HK-2 (cell line): ENCODE results near the gene MIB2.
"Not testable (repeated sequence)": the region's sequence is repeated elsewhere in the genome, so short reads cannot be mapped to it uniquely, and the experiment has no call there.

ENCODE experiments used
- DNase-seq: peaks from one replicate; pipeline ENCODE4 v3.0.0-alpha.2; 2018; ENCODE audit not compliant: unreplicated experiment

MIB2 gene

DNA sequence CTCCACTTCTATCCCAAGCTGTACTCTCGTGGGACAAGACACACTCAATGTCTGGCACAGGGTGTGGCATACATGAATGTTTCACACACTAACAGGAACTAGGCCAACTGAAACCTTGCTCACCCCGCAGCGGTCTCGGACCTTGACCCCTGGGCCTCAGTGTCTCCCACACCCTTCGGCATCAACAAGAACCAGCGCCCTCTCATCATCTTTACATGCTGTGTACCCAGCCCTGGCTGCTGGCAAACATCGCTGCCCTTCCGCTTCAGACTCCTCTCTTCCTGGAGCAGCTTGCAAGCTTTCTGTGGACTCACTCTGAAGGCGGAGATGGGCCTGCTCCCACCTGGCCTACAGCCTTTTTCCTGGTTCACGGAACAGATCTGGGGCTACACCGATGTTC is 33.0 kb downstream of the MIB2 start:
- DNase-seq, result not testable (repeated sequence)

DNA sequence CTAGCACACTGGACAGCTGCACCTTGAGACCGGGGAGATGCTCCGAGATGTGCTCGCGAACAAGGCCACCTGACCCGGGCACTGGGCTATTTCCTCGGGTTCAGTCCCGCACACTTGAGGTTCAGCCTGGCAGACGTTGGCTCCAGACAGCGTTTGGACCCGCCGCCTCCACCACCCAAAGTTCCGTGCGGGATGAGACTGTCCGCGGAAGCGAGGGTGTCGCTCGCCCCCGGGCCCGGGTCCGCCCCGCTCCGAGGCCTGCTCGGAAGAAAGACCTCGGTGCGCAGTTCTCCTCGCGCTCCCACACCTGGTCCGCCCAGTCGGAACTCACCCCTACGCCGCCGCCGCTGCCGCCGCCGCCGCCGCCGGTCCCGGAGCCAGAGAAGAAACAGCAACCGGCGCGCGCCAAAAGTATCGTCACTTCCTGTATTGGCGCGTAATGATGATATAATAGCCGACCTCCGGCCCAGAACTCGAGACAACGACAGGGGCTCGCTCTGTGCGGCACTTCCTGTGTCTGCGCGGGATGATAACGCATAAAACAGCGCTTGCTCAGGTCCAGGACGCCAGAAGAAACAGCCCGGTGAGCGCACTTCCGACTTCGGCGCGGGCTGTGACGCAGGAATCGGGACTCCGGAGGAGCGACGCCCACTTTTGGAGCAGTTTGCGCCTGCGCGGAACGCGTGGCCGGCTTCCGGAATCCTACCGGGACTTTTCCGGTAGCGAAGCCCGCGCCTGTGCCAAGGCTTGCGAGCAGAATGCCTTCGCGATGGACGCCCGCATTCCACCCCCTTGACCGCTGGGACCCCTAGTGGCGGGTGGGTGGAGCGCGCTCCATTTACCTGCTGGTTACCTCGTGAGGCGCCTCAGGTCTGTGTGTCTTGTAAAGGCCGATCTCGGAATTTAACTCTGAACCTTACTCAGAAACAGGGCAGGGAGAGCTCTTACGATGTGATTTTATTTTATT is 43.6 kb downstream of the MIB2 start, which contains the start of gene CDK11B:
CDK11B (minus strand) TSS at position 422 of the 967 bp plus-strand sequence. CDS start 1,519 bp downstream, outside the sequence.
- peak; percentile 95 for DNase-seq

DNA sequence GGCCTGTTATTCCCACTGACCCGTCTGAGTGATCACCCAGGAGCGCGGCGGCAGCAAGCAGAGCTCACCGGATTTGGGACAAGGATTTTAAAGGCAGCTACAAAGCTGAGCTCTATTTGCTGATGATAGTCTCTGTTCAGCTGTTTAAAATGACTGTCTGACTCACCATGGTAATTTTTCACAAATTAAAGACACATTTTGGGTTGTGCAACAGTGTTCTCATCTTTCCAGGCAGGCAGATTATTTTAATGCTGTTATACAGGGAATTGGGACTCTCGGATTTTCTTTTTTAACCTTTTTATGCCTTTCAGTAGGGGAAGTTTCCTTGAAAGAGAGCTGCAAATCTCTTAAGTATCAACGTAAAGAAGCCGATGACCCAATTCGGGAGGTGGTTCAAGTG is 47.1 kb downstream of the MIB2 start:
- not testable (repeated sequence) for DNase-seq

DNA sequence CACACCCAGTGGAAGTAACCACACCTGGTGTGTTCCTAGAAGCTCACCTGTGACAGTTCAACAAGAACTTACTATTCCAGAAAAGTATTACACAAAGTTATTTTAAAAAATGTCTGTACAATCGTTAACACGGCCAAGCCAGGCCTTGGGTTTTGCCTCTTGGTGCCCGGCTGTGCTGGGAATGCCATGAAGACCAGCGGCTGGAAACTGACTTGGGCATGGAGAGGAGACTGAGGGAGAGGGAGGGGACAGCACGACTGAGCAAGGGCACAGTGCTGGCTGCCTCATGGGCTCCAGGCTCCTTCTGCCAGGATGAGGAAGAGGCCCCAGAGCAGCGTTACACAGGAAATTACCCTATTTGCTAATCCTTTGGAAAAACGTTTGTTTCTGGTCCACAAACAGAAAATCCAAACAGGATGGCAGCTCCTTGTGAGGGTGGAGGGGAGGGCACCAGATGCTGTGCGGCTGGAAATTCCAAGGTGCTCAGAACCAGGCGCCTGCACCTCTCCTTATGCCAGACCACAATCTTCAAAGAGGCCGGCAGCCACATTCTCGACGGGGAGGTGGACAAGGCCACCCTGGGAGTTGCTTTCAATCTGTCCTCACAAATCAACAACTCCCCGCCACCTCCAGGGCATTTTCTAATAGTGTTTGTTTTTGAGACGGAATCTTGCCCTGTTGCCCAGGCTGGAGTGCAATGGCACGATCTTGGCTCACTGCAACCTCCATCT is 47.7 kb downstream of the MIB2 start:
- not testable (repeated sequence) for DNase-seq

DNA sequence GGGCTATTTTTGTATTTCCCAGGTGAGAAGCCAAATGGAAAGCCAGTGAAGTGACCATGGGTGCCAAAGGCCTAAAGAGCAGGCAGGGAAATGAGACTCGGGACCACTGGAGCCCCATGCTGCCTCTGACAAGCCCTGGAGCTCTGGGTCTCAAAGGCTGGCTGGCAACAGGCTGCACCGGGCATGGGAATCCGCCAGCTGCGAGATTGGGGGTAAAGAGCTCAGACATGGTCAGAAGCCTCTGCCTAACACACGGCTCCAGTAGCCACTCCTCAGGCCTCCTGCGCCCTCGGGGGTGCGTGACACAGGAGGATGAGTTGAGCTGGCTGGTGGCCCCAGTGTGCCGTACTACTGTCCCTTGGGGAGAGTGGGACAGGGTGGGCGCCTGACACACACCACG is 49.0 kb downstream of the MIB2 start:
- DNase-seq, result not testable (repeated sequence)

DNA sequence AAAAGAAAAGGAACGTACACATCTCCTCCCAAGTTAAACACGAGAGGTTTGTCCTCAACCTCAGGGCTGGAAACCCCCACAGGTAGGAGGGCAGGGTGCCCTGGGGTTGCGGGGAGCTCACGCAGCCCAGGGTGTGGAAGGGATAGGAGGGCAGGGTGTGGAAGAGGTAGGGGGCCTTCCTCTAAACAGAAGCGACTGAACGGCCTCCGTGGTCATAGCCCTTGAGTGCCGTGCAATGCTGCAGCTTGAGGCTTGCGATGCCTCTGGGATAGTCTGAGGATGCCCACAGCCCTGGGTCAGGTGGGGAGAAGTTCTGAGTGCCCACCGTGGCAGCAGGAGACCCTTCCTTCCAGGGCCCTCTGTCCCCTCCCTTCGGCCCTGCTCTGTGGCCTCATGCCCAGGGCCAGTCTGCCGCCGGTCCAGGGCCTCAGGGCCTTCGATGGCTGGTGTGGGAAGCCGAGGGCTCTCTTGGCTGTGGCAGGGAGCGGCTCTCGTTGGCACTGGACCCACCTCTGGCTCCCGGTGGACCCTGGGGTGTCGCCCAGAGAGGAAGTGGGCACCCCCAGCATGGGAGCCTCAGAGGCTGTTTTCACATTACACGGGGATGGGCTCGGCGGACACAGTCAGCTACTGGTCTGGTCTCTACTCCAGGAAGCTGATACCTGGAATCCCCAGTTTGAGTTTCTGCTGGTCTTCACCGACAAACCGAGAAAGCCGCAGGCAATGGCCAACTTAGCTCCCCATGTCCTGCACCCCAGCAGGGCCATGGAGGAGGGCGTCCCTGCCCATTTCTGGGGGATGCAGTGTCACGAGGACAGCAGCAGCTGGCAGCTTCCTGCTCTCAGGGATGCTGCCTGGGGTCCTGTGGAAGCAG is 49.9 kb downstream of the MIB2 start:
- no peak for DNase-seq

DNA sequence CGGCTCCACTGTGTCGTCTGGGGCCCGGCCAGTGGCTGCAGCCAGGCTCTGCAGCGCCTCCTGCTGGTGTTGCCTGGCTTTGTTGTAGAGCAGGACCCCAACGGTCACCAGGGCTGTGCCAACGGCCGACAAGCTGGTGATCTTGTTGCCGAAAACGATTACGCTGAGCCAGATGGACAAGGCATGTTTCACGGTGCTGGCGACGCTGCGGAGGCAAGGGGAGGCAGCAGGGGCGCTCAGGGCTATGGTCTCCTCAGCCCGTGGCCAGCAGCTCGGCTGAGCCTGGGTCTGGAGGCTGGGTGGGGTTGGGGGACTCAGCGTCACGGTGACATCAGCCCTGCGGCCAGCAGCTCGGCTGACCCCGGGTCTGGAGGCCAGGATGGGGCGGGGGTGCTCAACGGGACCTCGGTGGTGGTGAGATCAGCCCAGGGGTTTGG is 50.5 kb downstream of the MIB2 start:
- DNase-seq, result no peak

DNA sequence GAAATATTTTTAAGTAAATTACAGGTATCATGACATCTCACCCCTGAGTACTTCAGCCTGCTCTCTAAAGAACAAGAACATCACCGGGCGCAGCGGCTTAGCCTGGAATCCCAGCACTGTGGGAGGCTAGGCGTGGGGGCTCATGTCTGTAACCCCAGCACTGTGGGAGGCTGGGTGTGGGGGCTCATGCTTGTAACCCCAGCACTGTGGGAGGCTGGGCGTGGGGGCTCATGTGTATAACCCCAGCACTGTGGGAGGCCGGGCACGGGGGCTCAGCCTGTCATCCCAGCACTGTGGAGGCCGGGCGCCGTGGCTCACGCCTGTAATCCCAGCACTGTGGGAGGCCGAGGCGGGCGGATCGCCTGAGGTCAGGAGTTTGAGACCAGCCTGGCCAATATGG is 51.2 kb downstream of the MIB2 start:
- DNase-seq, result no peak

DNA sequence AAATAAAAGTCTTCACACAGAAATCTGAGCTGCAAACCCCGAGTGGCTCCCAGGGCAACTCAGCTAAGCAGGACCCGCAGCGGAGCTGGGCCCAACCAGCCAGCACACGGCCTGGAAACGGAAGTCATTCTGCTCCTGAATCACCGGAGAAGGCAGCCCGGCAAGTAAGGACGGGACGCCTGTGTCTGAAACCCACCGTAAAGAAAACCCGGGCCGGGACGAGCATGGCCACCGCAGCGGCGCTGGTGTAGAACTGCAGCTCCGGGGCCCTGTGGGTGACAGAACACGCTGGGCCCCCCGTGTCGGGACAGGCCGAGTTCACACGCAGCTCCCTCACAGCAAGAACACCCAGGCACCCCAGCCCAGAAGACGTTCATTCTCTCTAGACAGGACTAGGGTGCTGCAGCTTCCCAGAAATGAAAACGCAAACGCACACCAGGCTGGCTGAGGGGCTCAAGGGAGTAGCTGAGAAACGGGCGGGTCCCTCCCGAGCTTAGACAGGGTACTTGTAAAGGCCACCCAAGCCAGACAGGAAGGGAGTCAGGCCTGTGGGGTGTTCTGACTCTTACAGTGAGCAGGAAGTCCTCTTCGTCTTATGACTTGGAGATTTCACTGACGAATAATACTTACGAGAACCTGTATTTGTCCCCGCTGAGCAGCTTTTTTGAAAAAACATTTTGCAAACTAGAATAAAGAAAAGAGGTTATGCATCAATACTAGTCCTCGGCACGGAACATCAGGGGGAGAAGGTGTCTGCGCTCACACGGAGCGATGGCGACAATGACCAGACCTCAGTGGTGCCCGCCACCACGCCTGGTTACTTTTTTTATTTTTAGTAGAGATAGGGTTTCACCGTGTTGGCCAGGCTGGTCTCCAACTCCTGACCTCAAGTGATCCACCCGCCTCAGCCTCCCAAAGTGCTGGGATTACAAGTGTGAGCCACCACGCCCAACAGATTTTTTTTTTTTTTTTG is 54.5 kb downstream of the MIB2 start:
- DNase-seq, result no peak

DNA sequence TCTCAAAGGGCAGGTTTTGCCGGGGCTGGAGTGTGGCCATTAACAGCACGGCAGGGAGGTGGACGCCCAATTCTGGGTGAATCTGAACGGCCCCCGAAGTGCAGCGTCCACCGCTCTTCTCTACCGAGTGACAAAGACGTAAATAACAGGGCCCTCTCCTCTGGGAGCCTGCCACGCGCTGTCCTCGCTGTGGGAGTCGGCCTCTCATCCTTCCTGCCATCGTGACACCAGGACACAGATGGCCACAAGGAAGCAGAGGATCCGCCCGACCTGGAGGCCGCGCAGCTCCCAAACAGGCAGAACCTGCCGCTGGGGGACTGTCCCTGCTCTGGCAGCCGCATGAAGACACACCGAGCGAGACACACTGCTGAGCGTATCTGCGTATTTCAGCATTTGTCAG is 55.6 kb downstream of the MIB2 start:
- DNase-seq, result no peak

DNA sequence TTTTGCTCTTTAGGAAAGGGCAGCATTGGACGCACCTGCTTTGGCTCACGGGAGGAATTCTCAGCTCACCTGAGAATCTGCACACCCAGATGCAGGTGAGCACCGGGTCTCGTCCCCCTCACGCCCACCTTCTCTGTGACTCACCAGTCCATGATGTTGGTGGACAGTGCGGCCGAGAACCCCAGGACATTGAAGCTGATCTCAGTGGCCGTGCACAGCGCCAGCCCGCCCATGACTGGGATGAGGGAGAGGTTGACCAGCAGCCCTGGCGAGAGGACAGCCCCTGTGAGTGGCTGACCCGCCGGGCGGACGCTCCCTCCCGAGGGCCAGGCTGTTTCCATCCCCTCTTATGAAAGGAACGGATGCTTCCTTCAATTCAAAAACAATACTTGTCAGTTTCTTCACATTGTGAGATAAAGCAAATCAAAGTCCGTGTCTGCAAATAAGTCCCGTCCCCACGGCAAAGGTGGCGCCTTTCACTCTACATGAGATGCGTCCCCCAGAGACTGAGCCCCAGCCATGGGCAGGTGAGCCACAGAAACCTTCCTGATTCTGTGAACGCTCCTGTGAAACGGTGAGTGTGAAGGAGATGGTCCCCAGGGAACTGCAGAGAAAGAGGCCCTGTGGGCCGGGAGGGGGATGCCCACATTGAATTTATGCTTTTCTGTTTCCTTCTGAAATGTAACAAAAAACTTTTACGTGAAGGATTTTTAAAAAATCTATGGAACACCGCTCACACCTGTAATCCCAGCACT is 56.2 kb downstream of the MIB2 start:
- DNase-seq, result no peak

DNA sequence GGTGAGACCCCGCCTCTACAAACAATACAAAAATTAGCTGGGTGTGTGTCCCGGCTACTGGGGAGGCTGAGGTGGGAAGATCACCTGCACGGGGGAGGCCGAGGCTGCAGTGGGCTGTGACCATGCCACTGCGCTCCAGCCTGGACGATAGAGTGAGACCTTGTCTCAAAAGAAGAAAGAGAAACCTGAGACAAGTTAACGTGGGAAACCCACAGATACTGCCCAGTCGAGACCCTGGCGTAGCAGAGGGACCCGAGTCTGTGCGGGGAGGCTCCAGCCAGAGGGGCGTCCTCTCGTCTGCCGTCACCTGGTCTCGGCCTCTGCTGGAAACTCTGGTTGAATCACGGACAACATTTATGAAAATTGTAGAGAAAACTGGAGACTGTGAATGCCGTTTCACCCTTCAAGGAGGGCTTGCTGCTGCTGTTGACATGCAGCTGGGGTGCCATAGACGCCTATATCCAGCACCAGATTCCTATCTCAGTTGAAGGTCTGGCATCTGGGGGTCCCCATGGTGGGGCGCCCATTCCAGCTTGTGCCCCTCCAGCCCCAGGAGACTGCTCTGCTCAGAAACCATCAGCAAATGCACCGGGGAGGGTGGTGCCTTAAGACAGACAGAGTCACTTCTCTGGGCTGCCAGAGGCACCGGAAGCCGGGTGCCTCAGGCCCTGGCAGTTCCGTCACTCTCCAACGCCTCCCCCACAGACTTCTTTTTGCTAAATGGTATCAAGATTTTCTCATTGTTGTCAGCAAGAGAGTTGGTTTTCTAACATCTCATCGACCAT is 57.1 kb downstream of the MIB2 start:
- no peak for DNase-seq

DNA sequence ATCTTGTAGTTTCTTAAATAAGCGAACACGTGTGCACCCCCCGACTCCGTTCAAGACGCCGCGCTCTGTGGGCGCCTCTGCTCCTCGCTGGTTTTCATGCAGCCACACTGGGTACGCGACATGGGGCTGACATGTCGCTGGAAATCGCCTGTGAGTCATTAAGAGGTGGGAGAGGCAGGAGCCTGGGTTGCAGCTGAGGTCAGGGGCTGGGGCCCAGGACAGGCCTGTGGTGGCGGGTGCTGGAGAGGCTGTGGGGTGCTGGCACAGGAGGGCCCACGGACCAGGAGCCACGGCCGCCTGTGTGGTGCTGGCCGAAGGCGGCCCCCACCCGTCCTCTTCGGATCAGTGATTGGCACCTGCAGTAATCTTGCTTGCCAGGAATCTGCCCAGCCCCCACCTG is 59.5 kb downstream of the MIB2 start:
- not testable (repeated sequence) for DNase-seq

DNA sequence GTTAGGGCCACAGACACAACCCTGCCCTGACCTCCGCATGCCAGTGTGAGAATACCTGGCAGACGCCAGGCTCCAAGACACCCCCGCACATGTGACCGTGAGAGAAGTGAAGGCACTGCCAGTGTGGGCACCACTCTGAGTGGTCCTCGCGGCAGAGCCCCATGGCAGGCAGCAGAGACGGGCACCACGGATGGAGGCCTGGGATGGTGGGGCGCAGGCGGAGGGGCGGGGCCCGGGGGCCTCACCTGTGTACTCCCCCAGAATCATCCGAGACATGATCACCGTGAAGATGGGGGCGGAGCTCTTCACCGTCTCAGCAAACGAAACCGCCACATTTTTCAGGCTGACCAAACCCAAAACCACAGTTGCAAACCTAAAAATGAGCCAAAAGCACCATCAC is 59.9 kb downstream of the MIB2 start:
- DNase-seq, result not testable (repeated sequence)

DNA sequence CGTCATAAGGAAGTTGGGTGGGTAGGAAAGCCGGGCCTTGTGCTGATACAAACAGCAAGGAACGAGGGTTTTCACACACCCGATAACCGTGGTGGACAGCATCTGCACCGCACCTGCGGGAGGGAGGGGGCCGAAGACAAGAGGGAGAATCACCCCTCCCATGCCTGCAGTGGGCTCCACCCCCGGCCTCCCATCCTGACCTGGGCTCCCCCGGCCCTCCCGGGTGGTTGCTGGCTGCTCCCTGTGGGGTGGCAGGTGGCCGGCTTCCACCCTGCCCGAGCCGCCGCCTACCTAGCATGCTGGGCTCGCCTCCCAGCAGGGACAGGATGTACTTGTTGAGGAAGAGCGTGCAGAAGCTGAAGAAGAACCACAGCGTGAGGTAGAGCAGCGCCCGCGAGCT is 60.8 kb downstream of the MIB2 start:
- DNase-seq, result not testable (repeated sequence)

DNA sequence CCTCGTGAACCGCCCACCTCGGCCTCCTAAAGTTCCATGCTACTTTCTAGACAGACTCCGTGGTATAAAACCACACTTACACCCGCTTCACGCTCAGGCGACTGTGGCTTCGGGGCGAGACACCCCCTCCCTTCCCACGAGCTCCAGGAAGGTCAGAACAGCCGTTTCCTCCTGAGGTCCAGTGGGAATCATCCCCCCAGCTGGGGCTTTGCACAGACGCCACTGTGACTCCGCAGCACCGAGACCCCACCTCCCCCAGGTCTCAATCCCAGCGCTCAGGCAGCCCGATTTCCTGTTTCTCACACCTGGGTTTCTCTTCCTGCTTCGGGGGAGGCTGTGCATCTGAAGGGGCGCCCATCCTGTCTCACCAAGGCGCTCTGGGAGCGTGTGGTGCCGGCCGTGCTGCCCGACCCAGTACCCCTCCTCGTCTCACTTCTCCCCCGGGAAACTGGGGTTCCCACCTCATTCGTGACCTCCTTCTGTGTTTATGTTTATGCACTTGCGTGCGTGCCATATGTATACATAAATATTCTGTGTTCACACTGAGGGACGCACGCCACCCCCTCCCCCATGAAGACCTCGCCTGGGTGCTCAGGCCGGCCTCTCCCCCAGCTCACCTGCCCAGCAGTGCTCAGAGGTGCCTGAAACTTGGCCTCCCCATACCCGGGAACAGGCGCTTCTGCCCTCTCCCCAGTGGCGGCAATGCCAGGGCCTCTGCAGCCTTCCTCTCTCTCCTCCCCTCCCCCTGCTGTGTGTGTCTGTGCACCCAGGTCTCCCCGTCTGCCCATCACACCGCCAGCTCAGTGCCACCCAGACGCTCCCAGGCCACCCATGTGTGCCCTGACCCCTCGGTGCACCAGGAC is 62.6 kb downstream of the MIB2 start:
- no peak for DNase-seq

DNA sequence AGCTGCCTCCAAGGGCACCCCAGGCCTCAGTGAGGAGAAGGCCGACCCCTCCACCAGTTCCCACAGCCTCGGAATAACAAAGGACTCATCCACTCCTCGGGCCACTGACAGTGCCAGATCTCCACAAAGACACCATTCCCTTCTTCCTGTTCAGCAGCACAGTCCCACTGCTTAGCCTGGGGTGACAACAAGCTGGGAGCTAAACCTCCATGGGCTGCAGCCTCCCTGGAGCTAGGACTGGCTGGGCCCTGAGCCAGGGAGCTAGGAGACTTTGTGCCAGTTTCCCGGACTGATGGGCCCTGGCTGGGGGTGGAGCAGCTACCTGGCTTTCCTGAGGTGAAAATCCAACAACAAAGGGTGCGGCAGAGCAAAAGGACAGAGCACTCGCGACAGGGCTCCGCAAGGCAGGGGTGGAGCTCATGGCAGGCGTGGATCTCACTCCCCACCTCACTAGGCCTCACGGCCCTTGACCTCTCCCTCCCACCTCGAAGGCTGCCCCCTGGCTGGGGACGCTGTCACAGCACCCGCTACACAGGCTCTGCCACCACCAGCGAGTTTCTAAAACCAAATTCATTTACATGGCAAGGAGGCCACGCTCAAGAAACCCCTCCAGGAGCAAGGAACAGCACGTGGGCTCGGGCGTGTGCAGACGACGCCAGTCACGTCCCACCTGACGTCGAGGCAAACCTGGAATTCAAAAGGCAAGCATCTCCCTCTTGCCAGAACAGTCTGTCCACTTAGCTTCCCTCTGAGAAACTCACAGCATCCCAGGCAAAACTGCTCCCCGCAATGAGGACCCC is 63.5 kb downstream of the MIB2 start:
- no peak for DNase-seq
